ENCODE measurements around the gene HOXB4.

HOXB4 gene

GRCh38 chr17:48528936-48529682 lies 49.0 kb downstream of the HOXB4 start:
- DNase-seq (ENCODE audit: low spot score) = no peak

DNA sequence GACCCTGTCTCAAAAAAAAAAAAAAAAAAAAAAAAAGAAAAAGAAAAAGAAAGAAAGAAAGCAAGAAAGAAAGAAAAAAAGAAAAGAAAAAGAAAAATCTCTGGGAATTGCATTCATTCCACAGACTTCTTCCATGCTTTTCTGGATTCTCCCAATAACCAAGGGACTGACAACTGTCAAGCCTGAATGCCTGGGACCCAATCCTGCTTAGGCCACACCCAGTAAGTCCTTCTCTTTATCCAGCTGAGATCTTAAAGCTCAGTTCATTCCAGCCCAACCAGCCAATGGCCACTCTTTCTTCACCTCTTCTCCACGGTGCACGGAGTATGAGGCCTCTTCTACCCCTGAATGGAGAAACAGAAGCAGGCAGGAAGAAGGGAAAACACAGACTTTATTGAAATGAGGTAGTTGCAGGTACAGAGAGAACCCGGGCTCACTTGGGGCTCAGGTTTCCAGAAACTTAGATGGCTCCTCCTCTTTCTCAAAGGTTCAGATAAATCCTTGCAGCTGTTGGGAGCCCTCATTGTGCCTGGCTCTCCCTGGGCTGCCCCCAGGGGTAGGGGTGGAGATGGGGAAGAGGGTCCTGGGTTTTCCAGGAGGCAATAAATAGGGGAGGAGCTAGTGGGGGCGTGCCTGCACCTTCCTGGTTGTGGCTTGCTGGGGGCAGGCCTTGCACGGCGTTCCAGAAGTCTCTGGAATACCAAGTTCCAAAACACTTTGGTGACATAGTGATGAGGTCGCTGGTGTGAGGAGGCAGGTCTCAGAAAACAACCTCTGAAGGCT lies 49.8 kb downstream of the HOXB4 start:
- no peak for DNase-seq (ENCODE audit: low spot score)

- DNase-seq (ENCODE audit: low spot score) = no peak
Measured at GRCh38 chr17:48527547-48527932, 50.6 kb downstream of the HOXB4 start.

GRCh38 chr17:48526608-48527546 lies 51.3 kb downstream of the HOXB4 start:
- no peak for DNase-seq (ENCODE audit: low spot score)
